ENCODE measurements around the gene PTPRM.

- no peak for TF ChIP-seq CTCF (IDR thresholded peaks at IDR 0.05)
- no peak for TF ChIP-seq ZNF512 (CRISPR knock-in tag; IDR thresholded peaks at IDR 0.05; ENCODE audit: borderline replicate concordance)
- no peak for TF ChIP-seq SMAD3 (CRISPR knock-in tag; IDR thresholded peaks at IDR 0.05; ENCODE audit: borderline replicate concordance)
- TF ChIP-seq CREB1 (CRISPR knock-in tag; IDR thresholded peaks at IDR 0.05): no peak
- no peak for TF ChIP-seq E2F1 (CRISPR knock-in tag; IDR thresholded peaks at IDR 0.05)
- TF ChIP-seq NR2C2 (CRISPR knock-in tag; IDR thresholded peaks at IDR 0.05): no peak
- TF ChIP-seq USF2 (CRISPR knock-in tag; IDR thresholded peaks at IDR 0.05): no peak
- no peak for TF ChIP-seq ZNF138 (CRISPR knock-in tag; conservative IDR thresholded peaks at IDR 0.05)
- TF ChIP-seq ZBTB21 (CRISPR knock-in tag; IDR thresholded peaks at IDR 0.05; ENCODE audit: borderline replicate concordance): no peak
- no peak for TF ChIP-seq MAX (CRISPR knock-in tag; IDR thresholded peaks at IDR 0.05)
These were observed 726.1 kb downstream of the PTPRM start for GRCh38 chr18:8293184-8293583.
